ENCODE measurements around the gene SHLD1.
"Not testable (repeated sequence)": the region's sequence is repeated elsewhere in the genome, so short reads cannot be mapped to it uniquely, and the experiment has no call there.

SHLD1 gene, protein sequence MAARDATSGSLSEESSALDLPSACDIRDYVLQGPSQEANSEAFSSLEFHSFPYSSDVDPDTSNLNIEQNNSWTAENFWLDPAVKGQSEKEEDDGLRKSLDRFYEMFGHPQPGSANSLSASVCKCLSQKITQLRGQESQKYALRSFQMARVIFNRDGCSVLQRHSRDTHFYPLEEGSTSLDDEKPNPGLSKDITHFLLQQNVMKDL

DNA sequence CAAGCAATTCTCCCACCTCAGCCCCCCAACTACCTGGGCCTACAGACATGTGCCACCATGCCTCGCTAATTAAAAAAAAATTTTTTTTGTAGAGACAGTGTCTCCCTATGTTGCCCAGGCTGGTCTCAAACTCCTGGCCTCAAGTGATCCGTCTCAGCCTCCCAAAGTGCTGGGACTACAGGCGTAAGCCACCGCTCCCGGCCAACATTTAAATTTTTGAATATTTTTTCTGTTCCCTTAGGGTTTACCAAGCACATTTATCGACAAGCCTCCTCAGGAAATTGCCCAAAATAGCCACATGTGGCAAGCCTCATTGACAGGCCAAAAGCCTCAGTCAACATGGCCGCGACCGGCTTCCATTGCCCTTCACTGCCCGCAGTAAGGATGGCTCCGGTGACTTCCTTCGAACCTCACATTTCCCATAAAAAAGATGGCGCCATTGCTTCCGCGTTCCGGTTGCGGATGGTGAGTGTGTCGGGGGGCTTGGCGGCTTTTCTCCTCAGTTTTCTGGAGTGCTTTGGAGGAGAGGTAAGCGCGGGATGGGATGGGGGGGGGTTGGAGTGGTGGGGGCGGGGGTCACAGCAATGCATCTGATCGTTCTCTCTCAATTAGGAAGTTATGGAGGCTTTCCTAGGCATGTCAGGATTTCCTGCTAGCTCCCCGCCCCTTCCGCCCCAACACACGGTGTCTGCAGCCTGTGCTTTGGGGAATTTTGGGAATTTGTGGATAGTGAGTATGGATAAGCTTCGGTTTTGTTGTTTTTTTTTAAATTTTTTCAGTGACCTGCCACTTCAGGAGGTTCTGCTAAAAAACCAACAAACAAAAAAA lies at the start of gene SHLD1:
SHLD1 (plus strand) TSS at position 450 of the 828 bp plus-strand sequence. CDS start 22,465 bp downstream, outside the sequence.
- peak; percentile 83 to 88 for DNase-seq

DNA sequence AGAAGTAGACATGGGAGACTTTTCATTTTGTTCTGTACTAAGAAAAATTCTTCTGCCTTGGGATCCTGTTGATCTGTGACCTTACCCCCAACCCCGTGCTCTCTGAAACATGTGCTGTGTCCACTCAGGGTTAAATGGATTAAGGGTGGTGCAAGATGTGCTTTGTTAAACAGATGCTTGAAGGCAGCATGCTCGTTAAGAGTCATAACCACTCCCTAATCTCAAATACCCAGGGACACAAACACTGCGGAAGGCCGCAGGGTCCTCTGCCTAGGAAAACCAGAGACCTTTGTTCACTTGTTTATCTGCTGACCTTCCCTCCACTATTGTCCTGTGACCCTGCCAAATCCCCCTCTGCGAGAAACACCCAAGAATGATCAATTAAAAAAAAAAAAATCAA lies 47.9 kb upstream of the SHLD1 start:
- not testable (repeated sequence) for DNase-seq

DNA sequence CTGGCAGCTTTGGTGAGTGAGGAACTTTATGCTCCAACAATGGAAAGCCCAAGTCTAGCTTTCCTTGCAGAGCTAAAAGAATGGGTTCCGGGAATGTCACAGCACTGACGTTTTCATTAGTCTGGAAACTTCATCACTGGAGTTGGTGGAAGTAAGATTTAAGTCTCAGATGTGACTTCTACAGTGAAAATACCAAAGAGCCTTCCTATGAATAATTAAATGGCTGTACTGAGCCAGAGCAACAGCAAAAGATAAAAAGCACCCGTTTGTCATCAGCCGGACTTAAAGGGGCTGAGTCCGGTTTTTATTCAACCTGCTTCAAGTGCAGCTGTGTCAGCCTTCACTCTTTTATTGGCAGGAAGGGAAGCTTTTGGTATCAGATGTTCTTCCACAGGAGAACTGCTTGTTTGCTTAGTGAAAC lies 46.5 kb upstream of the SHLD1 start:
- no peak for DNase-seq

GRCh38 chr20:5705827-5706226 lies 44.4 kb upstream of the SHLD1 start:
- DNase-seq, result no peak

- no peak for DNase-seq
Observed at GRCh38 chr20:5706797-5707196, 43.4 kb upstream of the SHLD1 start.

DNA sequence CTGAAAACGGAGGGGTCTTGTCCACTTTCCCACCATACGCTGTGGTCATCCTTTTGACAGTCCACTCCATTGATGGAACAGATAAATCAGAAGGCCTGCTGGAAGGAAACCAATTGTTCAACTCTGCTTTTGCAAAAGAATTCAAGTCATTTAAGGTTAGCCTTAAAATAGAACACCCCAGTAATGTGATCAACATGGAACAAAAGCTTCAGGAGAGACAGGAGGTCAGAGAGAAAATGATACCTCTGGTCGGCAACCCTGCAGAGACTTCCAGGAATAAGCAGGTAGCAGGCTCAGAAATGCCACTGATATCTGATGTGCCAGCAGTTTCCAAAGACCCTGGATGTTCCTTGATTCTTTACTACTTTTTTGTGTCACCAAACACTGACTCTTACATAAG lies 39.6 kb upstream of the SHLD1 start:
- DNase-seq, result no peak

DNA sequence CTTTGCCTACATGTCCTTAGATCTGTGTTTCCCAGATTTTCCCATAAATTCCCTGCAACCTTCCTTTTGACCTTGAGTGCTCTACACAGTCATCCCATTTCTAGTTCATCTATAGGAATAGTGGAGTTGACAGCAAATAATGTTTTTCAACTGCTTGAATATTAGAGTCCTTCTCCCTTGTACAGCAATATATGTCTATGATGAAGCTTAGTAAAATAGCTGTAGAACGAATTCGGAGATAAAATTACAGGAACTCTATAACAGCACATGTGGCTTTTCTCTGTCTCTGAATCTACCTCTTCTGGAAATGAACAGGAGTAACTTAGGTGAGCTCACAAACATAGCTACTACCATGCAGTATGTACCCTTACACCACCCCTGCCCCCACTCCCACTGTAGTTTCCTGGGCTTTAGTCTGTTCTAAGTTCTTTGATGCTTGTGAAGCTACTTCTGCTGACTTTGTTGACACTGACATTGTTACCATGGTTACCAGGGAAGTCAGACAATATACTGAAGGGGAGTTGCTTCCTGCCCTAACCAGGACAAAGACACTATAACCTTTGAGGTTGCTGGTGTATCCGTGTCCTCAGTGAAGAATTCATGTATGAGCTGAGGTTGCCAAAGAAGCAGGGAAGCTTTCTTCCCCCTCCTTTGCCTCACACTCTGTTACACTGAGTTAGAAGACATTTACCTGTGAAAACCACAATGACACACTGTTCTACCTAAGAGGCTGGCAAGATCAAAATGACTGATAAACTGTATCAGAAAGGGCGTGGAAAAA lies 35.8 kb upstream of the SHLD1 start:
- DNase-seq, result peak; percentile 90 to 94

- DNase-seq, result no peak
Observed at GRCh38 chr20:5715071-5715841, 34.9 kb upstream of the SHLD1 start.

DNA sequence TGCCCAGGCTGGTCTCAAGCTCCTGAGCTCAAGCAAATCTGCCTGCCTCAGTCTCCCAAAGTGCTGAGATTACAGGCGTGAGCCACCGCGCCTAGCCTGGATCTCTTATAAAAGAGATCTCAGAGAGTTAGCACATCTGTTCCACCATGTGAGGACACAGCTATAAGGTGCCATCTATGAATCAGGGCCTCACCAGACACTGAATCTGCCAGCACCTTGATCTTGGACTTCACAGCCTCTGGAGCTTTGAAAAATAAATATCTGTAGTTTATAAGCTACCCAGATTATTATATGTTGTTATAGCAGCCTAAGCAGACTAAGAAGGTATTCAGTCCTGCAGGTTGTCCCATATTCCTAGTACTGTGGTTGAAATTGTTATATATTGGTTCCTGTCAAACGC lies 33.2 kb upstream of the SHLD1 start:
- DNase-seq, result no peak

DNA sequence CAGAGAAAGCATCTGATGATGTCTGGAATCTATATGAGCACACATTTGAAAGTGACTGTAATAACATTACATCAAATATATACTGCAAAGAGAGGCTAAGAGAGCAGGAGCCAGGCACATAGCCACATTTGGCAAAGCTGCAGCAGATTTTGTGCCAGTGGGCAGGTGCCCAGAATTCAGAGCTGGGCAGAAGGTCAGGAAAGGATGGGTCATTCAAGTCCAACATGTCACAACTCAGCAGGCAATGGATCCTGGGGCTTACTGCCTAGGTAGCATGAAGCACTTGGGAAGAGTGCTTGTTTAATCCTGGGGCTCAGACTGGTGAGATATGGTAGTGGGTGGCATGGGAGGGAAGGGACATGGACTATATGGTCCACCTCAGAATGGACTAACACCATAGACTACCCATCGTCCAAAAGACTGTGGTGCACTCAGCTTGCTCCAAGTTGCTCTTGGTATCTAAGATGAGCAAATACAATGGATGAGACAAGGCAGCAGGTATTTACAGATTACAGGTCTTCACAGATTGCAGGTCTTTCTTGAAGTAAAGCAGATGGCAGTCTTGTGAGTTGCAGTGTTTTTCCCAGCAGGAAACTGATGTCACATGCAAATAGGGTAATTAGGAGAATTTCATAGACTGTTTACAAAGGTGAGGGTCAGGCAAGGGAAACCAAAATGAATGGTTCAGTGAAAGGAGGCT lies 31.2 kb upstream of the SHLD1 start:
- no peak for DNase-seq

DNA sequence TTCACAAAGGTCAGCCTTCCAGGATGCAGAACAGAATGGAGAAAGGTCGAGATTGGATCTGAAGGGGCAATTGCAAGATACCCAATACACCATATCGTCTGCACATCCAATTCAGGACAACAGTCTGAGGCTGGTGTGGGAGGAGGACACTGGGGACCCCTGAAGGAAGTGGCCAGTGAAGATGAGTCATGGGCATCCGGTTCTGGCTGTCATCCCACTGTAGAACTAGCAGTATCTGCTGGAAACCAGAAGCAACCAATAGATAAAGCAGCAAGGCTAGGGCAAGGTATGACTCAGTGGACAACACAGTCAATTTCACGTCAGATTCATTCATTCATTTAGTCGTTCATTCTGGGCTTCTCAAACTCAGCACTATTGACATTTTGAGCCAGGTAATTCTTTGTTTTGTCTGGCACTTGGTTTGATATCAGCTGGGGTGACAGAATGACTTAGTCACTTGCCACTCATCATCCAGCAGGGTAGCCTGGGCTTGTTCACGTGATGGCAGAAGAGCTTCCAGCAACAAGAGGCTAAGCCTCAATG lies 30.3 kb upstream of the SHLD1 start:
- no peak for DNase-seq

DNA sequence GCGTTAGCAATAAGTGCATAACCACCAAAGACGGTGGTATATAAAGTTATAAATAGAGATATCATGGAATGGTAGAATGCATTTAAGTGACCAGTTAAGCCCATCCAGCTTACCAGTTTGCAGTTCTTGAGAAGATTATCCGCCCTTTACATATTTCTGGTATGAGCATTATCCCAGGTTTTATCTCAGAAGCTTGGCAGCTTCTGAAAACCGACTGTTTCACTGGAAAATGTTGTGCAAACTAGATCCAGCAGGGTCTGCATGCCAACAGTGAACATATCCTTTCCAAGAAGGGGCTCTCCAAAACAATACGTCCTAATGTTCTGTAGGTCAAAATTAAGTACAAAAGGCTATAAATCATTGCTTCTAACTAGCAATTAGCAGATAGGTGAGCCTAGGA lies 29.5 kb upstream of the SHLD1 start:
- DNase-seq, result no peak

- DNase-seq, result not testable (repeated sequence)
Observed at GRCh38 chr20:5721356-5721755, 28.8 kb upstream of the SHLD1 start.

GRCh38 chr20:5722927-5723326 lies 27.3 kb upstream of the SHLD1 start:
- peak; percentile 13 to 16 for DNase-seq

- not testable (repeated sequence) for DNase-seq
Observed at GRCh38 chr20:5725183-5725463, 25.1 kb upstream of the SHLD1 start.

GRCh38 chr20:5727018-5727515 lies 23.1 kb upstream of the SHLD1 start:
- no peak for DNase-seq

DNA sequence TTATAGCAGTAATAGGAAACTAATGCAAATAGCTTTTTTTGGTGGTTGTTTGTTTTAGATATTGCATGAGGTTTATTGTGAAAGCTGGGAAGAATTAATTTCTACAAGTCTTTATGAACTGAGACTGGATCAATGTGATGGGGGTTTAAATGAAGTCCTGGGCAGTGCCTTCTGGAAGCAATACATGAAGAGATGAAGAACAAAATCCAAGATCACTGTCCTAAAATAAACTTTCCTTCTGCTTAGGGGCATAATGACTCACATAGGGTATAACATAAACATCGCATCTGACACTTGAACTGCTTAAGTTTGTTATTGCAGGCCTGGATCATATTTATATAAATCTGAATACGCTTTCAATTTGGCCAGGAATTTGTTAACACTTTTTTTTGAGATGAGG lies 20.9 kb upstream of the SHLD1 start:
- DNase-seq, result no peak

DNA sequence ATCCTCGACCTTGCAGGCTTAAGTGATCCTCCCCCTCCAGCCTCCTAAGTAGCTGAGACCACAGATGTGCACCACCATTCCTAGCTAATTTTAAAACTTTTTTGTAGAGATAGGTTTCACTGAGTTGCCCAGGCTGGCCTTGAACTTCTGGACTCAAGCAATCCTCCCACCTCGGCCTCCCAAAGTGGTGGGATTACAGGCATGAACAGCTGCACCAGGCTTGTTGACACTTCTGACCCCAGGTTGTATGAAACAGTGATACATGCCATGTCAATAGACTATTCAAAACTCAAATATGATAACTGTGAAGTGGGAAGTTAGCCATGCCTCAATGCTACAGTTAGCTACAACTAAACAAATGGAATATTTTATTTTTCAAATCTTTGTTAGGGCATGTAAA lies 20.1 kb upstream of the SHLD1 start:
- no peak for DNase-seq

DNA sequence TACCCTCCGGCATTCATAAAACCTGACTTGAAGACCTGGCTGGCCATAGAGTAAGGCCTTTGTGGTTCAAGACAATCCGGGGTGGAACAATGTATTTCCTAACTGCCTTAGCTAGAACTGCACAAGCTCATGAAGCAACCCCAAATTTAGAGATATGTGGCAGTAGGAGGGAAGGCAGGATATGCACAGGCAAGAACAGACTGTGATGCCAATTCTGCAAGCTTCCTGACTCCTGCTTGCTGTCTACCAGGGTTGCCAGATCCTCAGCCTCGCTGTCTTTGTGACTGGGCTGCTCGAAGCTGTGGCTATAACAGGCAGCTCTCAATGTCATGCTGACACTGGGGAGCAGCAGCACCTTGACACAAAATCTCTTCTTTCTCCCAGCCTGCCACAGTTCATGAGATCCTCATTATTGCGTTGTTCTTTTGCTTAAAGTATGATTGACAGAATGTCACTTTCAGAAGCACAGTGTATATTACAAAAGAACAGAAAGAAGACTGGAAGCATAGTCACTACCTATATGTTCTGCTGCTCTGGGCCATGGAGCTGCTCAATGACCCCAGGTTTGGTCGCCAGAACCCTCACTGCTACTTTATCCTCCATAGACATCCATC lies 18.3 kb upstream of the SHLD1 start:
- no peak for DNase-seq

DNA sequence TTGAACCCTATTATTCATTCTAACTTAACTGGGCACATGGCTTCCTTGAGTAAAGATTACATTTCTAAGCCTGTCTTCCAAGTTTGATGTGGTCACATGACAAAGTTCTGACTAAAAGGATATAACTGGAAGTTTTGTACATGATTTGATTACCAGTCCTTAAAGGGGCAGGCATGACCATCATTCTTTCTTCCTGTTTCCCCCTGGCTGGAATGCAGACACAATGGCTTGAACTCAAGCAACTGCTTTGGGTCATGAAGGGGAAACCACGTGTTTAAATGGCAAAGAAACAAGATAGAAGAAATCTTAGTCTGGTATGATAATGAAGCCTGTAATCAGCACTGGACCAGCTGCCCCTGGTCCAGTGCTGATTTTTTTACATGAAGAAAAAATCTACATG lies 15.6 kb upstream of the SHLD1 start:
- DNase-seq, result no peak

- no peak for DNase-seq
Observed at GRCh38 chr20:5735845-5736510, 14.2 kb upstream of the SHLD1 start.
